ENCODE measurements around the gene LMLN.

Gene LMLN

GRCh38 chr3:197942956-197943556 lies 17.0 kb upstream of the LMLN start:
- no peak overlapping the region for H3K9ac ChIP-seq (ENCODE audit: low read length)
- no peaks in the 10 kb centered on the region for H3K9me2 ChIP-seq (replicated peaks; ENCODE audit: insufficient read depth, low read length)
- H3K27me3 ChIP-seq (ENCODE audit: low read length), result no peaks in the 10 kb centered on the region
- no peaks in the 10 kb centered on the region for H4K20me1 ChIP-seq (ENCODE audit: low read depth, low read length)
- TF ChIP-seq, protein P1, sequence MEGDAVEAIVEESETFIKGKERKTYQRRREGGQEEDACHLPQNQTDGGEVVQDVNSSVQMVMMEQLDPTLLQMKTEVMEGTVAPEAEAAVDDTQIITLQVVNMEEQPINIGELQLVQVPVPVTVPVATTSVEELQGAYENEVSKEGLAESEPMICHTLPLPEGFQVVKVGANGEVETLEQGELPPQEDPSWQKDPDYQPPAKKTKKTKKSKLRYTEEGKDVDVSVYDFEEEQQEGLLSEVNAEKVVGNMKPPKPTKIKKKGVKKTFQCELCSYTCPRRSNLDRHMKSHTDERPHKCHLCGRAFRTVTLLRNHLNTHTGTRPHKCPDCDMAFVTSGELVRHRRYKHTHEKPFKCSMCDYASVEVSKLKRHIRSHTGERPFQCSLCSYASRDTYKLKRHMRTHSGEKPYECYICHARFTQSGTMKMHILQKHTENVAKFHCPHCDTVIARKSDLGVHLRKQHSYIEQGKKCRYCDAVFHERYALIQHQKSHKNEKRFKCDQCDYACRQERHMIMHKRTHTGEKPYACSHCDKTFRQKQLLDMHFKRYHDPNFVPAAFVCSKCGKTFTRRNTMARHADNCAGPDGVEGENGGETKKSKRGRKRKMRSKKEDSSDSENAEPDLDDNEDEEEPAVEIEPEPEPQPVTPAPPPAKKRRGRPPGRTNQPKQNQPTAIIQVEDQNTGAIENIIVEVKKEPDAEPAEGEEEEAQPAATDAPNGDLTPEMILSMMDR (IDR thresholded peaks at IDR 0.05; ENCODE audit: insufficient read depth, low read length, poor library complexity, severe bottlenecking), result peak; percentile 83
- TF ChIP-seq EZH2phosphoT487 (conservative IDR thresholded peaks at IDR 0.05; ENCODE audit: low read length), result no peak
- no peaks in the 10 kb centered on the region for H3K79me2 ChIP-seq (ENCODE audit: insufficient read depth, low read length)
- no peak overlapping the region for H3K27ac ChIP-seq (ENCODE audit: low read depth, low read length)
- H3F3A ChIP-seq (ENCODE audit: insufficient read depth), result no peaks in the 10 kb centered on the region
- no peaks in the 10 kb centered on the region for H3K36me3 ChIP-seq (ENCODE audit: low read length)
- no peaks in the 10 kb centered on the region for H3K9me3 ChIP-seq (ENCODE audit: insufficient read depth, low read length)
- no peak overlapping the region for H3K4me3 ChIP-seq (ENCODE audit: insufficient read depth, low read length, poor library complexity, severe bottlenecking)
- no peak overlapping the region for H2AFZ ChIP-seq (ENCODE audit: low read depth, low read length, severe bottlenecking)
- no peak overlapping the region for H3K4me2 ChIP-seq (ENCODE audit: low read depth, low read length, poor library complexity, severe bottlenecking)

- no peak for TF ChIP-seq EZH2phosphoT487 (conservative IDR thresholded peaks at IDR 0.05; ENCODE audit: low read length)
- TF ChIP-seq, protein P1 (IDR thresholded peaks at IDR 0.05; ENCODE audit: insufficient read depth, low read length, poor library complexity, severe bottlenecking), result no peak
- Histone ChIP-seq H3K4me3 (ENCODE audit: insufficient read depth, low read length, poor library complexity, severe bottlenecking) (peak overlapping the region; percentile 99), H3K4me2 (ENCODE audit: low read depth, low read length, poor library complexity, severe bottlenecking) (peak overlapping the region; percentile 87), H3K79me2 (ENCODE audit: insufficient read depth, low read length) (peaks cover 34% of the 10 kb centered on the region), H4K20me1 (ENCODE audit: low read depth, low read length) (peaks cover 9% of the 10 kb centered on the region; the same call in 1 of the 2 replicates), H3K27ac (ENCODE audit: low read depth, low read length) (no peak overlapping the region), H3F3A (ENCODE audit: insufficient read depth) (peaks cover 25% of the 10 kb centered on the region), H3K9me3 (ENCODE audit: insufficient read depth, low read length) (no peaks in the 10 kb centered on the region), H3K9ac (ENCODE audit: low read length) (peak overlapping the region; percentile 94), H3K36me3 (ENCODE audit: low read length) (peaks cover 22% of the 10 kb centered on the region), H3K9me2 (replicated peaks; ENCODE audit: insufficient read depth, low read length) (no peaks in the 10 kb centered on the region), H3K27me3 (ENCODE audit: low read length) (no peaks in the 10 kb centered on the region), H2AFZ (ENCODE audit: low read depth, low read length, severe bottlenecking) (peak overlapping the region; percentile 48)
Measured at GRCh38 chr3:197949191-197949777, 10.7 kb upstream of the LMLN start.

DNA sequence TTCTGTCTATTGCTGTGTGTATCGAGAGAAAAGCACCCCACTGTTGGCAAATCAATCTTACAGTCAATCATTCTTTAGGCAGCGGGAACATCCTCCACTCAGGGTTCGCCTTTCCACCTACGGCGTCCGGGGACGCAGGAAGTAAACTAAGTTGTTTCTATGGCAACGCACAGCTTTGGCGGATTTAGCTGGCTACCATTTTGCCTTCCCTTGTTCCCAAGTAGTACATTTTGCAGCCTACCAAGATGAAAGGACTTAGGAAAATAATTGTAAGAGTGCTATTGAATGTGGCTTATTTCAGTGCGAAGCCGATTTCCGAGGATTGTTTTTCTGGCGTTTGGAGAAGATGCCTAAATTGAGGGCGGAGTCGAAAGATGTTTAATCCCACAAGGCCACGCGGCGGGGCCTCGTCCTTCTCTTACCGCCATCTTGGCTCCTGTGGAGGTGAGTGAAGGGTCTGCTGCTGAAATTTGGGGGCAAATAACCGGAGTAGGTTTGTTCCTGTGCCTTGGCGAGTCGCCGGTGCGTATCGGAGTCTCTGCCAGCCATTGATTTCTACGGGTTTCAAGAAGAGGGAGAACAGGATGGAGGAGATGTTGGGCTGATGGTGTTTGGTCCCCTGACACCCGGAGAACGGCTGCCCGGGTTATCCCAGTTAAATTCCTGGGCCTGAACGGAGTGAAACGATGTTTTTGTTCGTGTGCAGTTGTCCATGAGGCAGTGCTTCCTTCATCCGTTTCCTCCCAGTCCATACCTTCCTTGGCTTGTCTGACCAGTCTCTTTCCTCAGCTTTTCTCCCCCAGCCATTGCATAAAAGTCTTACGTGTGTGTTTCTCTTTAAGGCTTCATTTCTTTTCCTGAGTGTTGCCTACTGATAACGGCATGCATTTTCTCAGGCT lies 10.0 kb upstream of the LMLN start, which contains the start of gene RPL35A:
Gene RPL35A, plus strand, starts transcription at position 413 of the 899 bp plus-strand sequence. CDS start 778 bp downstream, outside the sequence.
- no peaks in the 10 kb centered on the region for H3K9me3 ChIP-seq (ENCODE audit: insufficient read depth, low read length)
- peak within 1 kb of the TSS; percentile 87 for H3K4me2 ChIP-seq (ENCODE audit: low read depth, low read length, poor library complexity, severe bottlenecking)
- peak within 1 kb of the TSS; percentile 48 for H2AFZ ChIP-seq (ENCODE audit: low read depth, low read length, severe bottlenecking)
- peak within 1 kb of the TSS; percentile 94 for H3K9ac ChIP-seq (ENCODE audit: low read length)
- H3K27me3 ChIP-seq (ENCODE audit: low read length), result no peaks in the 10 kb centered on the region
- H3K79me2 ChIP-seq (ENCODE audit: insufficient read depth, low read length), result peaks cover 34% of the 10 kb centered on the region
- peak within 1 kb of the TSS; percentile 74 for H3K27ac ChIP-seq (ENCODE audit: low read depth, low read length)
- peaks cover 33% of the 10 kb centered on the region for H3F3A ChIP-seq (ENCODE audit: insufficient read depth)
- H3K9me2 ChIP-seq (replicated peaks; ENCODE audit: insufficient read depth, low read length), result no peaks in the 10 kb centered on the region
- H3K4me3 ChIP-seq (ENCODE audit: insufficient read depth, low read length, poor library complexity, severe bottlenecking), result peak within 1 kb of the TSS; percentile 99
- peaks cover 13% of the 10 kb centered on the region; the same call in 1 of the 2 replicates for H4K20me1 ChIP-seq (ENCODE audit: low read depth, low read length)
- peaks cover 28% of the 10 kb centered on the region for H3K36me3 ChIP-seq (ENCODE audit: low read length)
- TF ChIP-seq EZH2phosphoT487 (conservative IDR thresholded peaks at IDR 0.05; ENCODE audit: low read length), result no peak
- TF ChIP-seq, protein P1 (IDR thresholded peaks at IDR 0.05; ENCODE audit: insufficient read depth, low read length, poor library complexity, severe bottlenecking), result no peak

Measured in SU-DHL-6 (cell line).